Uterus (tissue), 4 donors: ENCODE results near the gene SLX4IP. TPM values are rescaled to one million over a fixed set of nuclear protein-coding genes. Genes with fewer than 3 reads are reported as not detected.
A peak's percentile ranks its signal among the peaks of the same experiment; 100 is the strongest.

Source experiments
- DNase-seq, 2 donors: peaks; one replicate each; pipeline ENCODE4 v3.0.0-alpha.2; 2019 to 2020
- H3K27ac ChIP-seq, 2 donors: fragments of 200-600 bp; sonication (generic); 1 replicate in 1 of 2; 2 replicates in 1 of 2; pipeline ENCODE4 v1.5.1; 2016 to 2018
- H3K27me3 ChIP-seq, 2 donors: fragments of 200-600 bp; sonication (generic); one replicate each; pipeline ENCODE4 v1.5.1; 2018 to 2019; ENCODE audit warnings: control low read depth in 1 of 2
- H3K36me3 ChIP-seq, 2 donors: fragments of 200-600 bp; sonication (generic); one replicate each; pipeline ENCODE4 v1.5.1; 2019; ENCODE audit warnings: control low read depth in 1 of 2
- H3K4me1 ChIP-seq, 2 donors: fragments of 200-600 bp; sonication (generic); one replicate each; pipeline ENCODE4 v1.5.1; 2018 to 2019; ENCODE audit warnings: control low read depth in 1 of 2
- H3K4me3 ChIP-seq, 2 donors: fragments of 200-600 bp; sonication (generic); 1 replicate in 1 of 2; 2 replicates in 1 of 2; pipeline ENCODE4 v1.5.1; 2018 to 2019; ENCODE audit warnings: mild to moderate bottlenecking in 1 of 2
- H3K9me3 ChIP-seq, 2 donors: fragments of 200-600 bp; sonication (generic); one replicate each; pipeline ENCODE4 v1.5.1; 2019; ENCODE audit warnings: control low read depth in 1 of 2
- POLR2A ChIP-seq, 2 donors: fragments of 450-650 bp; IDR thresholded peaks; one replicate each; pipeline ENCODE4 v1.6.1; 2016; ENCODE audit warnings: antibody characterized with exemption in 2 of 2, mild to moderate bottlenecking in 1 of 2, moderate library complexity in 1 of 2
- intact Hi-C: fragments of 100-400 bp; cut with DNase I; formaldehyde crosslinking; loops from one replicate; pipeline ENCODE4 v1.15.1; 2023; ENCODE audit warnings: low total_unique reads
- total RNA-seq, 4 donors: library from RNA; depleted of rRNA in 3 of 4; stranded (reverse); fragments of >200 nt in 3 of 4; gene quantifications; one replicate each; pipeline versions ENCODE4 v1.1.0 to v1.2.4, GENCODE V29; 2014 to 2023
- TF ChIP-seq, protein P1 (sequence below), 4 experiments: fragments of 200-600 bp in 2 of 4; fragments of 450-650 bp in 2 of 4; sonication (generic) in 2 of 4; IDR thresholded peaks; one replicate each; pipeline ENCODE4 v1.5.1; 2016 to 2019; ENCODE audit warnings: antibody characterized with exemption in 4 of 4, mild to moderate bottlenecking in 2 of 4, moderate library complexity in 1 of 4
- donor health status: DM: yes; HTN: yes; CAD: no.

The SLX4IP gene
- total RNA-seq, 4 donors from 2014 or later: 0.51 to 7.1 (median 2.0) TPM

DNA sequence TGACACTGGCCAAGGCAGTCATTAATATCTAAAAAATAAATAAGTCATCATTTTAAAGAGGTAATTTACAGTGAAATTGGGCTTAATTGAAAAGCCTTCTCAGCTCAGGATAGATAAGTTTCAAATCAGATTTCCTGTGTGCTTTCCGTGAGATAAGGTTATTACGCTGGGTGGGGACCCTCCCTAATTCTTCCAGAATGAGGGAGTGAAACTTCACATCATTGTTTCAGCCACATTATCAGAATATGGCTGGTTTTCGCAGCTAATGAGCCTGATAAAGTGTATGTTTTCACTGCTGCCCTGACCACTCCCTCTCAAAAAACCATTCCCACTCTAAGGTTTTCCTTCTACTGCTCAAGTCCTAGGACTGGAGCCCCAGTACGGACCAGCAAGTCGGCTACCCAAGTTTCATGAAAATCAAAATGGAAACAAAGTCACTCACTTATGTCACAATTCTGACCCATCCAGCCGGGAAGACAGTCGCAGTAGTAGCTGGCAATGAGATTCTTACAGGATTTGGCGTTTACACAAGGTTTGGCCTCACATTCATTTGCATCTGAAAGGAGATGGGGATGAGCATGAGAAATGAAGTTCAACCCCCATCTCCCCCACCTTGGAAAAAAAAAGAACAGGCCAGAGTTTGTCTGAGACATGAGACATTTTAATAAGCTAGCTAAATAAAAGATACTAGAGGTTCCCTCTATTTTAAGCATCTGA, 214.1 kb downstream of the SLX4IP start:
- peak overlapping the region; percentile 5 to 81 for H3K27ac ChIP-seq
- no peak for DNase-seq
- peaks cover under 1 to 3% of the 10 kb centered on the region in 2 donors for H3K4me1 ChIP-seq
- intact Hi-C loops: no loop called here
- H3K27me3 ChIP-seq: no peaks in the 10 kb centered on the region
- TF ChIP-seq, protein P1, sequence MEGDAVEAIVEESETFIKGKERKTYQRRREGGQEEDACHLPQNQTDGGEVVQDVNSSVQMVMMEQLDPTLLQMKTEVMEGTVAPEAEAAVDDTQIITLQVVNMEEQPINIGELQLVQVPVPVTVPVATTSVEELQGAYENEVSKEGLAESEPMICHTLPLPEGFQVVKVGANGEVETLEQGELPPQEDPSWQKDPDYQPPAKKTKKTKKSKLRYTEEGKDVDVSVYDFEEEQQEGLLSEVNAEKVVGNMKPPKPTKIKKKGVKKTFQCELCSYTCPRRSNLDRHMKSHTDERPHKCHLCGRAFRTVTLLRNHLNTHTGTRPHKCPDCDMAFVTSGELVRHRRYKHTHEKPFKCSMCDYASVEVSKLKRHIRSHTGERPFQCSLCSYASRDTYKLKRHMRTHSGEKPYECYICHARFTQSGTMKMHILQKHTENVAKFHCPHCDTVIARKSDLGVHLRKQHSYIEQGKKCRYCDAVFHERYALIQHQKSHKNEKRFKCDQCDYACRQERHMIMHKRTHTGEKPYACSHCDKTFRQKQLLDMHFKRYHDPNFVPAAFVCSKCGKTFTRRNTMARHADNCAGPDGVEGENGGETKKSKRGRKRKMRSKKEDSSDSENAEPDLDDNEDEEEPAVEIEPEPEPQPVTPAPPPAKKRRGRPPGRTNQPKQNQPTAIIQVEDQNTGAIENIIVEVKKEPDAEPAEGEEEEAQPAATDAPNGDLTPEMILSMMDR (IDR thresholded peaks at IDR 0.05): no peak
- no peak for TF ChIP-seq POLR2A (IDR thresholded peaks at IDR 0.05)
- no peak overlapping the region for H3K4me3 ChIP-seq
- no peaks in the 10 kb centered on the region for H3K9me3 ChIP-seq
- no peaks in the 10 kb centered on the region for H3K36me3 ChIP-seq

DNA sequence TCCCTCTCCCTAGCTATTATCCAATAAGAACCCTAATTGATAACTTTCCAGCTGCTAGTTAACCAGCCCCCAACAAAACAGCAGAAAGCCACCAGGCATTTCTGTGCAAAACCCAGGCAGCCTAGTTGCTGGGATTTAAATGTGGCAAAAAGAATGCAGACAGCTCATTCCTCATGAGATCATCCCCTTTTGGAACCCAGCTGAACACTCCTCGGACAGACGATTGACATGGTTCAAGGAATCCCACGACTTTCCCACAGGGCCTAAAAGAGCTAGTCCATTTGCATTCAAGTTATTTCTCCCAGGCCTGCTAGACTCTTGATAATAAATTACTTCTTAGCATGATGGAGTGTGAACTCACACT, 214.7 kb downstream of the SLX4IP start:
- Histone ChIP-seq H3K36me3 (no peaks in the 10 kb centered on the region), H3K27ac (peak overlapping the region; percentile 5 to 81), H3K4me3 (no peak overlapping the region), H3K27me3 (no peaks in the 10 kb centered on the region), H3K9me3 (no peaks in the 10 kb centered on the region), H3K4me1 (peaks cover 5 to 8% of the 10 kb centered on the region in 2 donors)
- DNase-seq: peak in 1 of 2 donors; percentile 5
- intact Hi-C loops: no loop called here
- TF ChIP-seq, protein P1 (IDR thresholded peaks at IDR 0.05): no peak
- no peak for TF ChIP-seq POLR2A (IDR thresholded peaks at IDR 0.05)

DNA sequence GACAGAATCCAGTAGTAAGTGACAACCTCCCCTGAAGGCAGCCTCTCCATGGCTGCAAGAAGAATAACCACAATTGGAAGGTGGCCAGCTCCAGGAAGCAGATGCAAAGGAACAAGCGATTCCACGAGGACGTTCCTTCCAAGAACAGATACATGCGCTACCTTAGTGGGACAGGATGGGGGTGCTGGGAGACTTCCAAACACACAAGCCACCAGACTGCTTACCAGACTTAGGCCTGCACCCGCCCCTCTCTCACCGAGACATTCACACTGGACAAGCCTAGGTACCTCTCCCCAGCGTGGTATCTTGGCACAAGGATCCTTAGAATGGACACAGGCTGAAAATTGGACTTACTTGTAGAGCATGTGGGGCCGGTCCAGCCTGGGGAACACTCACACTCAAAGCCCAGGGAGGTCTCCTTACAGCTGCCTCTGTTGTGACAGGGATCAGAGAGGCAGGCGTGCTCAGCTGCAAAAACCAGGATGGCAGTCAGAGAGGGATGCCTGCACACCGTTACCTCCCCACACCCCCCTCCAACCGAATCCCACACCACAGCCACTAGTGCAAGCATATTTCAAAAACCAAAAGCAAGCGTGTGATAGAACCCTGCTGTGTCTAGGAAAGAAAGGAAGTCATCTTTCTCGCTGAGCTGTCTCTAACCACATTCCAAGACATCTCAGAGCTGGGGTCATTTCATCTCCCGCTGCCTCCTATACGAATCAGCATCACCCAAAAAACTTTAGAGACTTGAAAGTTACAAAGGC, 216.3 kb downstream of the SLX4IP start:
- Histone ChIP-seq H3K27ac (peak overlapping the region; percentile 77 to 81), H3K9me3 (no peaks in the 10 kb centered on the region), H3K36me3 (no peaks in the 10 kb centered on the region), H3K27me3 (no peaks in the 10 kb centered on the region), H3K4me3 (no peak overlapping the region), H3K4me1 (peaks cover 5 to 9% of the 10 kb centered on the region in 2 donors)
- intact Hi-C loops: no loop called here
- TF ChIP-seq, protein P1 (IDR thresholded peaks at IDR 0.05): no peak
- TF ChIP-seq POLR2A (IDR thresholded peaks at IDR 0.05): no peak
- DNase-seq: peak in 1 of 2 donors; percentile 55

DNA sequence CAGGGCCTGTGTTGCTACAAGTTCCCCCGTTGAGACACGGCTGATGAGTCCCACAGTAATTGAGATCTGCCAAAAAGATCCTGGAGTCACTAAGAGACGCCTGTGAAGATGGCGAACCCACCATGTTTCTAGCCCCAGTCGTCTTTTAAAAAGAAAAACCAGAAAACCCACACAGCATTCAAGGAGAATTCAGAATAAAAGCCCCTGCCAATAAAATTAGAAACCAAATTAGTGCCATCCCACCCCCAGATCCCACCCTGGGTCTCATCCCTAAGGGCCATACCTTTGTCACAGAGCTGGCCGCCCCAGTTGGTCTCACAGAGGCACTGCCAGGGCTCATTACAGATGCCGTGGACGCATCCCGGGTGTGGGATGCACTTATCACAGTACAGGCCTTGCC, 217.1 kb downstream of the SLX4IP start:
- DNase-seq: no peak
- H3K4me3 ChIP-seq: no peak overlapping the region
- H3K27me3 ChIP-seq: no peaks in the 10 kb centered on the region
- TF ChIP-seq, protein P1 (IDR thresholded peaks at IDR 0.05): no peak
- no peak for TF ChIP-seq POLR2A (IDR thresholded peaks at IDR 0.05)
- peaks cover 5 to 9% of the 10 kb centered on the region in 2 donors for H3K4me1 ChIP-seq
- intact Hi-C loops: no loop called here
- no peaks in the 10 kb centered on the region for H3K36me3 ChIP-seq
- H3K9me3 ChIP-seq: no peaks in the 10 kb centered on the region
- H3K27ac ChIP-seq: peak overlapping the region; percentile 77 to 81

DNA sequence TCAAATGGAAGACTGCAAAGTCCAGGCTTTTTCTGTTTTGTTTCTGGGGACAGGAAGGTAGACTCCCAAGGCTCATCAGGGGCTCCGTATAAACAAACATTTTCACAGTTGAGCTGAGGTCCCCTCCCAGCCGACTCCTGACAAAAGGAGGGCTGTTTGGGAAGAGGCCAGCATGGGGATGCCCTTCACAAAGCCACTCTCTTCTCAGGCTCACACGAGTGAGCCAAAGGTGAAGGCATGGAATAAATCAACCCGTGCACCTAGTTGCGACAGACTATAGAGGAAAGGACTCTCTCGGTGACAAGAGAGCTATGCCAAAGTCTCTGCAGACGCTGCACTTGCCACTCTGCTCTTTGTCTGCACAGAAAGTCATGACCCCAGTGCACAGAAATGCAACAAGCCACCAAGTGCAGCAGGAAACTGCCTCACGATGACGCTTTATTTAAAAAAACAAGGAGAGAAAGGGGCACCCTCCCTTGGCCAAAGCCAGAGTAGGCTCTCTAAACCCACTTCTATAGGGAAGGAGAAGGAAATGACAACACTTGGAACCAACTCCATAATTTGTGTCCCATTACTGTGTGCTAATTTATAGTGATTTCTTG, 217.7 kb downstream of the SLX4IP start:
- Histone ChIP-seq H3K36me3 (no peaks in the 10 kb centered on the region), H3K4me3 (no peak overlapping the region), H3K27me3 (no peaks in the 10 kb centered on the region), H3K9me3 (no peaks in the 10 kb centered on the region), H3K4me1 (peaks cover 5 to 9% of the 10 kb centered on the region in 2 donors), H3K27ac (peak overlapping the region; percentile 77 to 81)
- intact Hi-C loops: no loop called here
- TF ChIP-seq, protein P1 (IDR thresholded peaks at IDR 0.05): no peak
- no peak for TF ChIP-seq POLR2A (IDR thresholded peaks at IDR 0.05)
- DNase-seq: no peak
